ENCODE measurements around the gene TBRG4.

The TBRG4 gene

GRCh38 chr7:45073786-45074527 lies 37.5 kb downstream of the TBRG4 start:
- peak in 1 of 2 experiments; percentile 58 for DNase-seq (ENCODE audit: low read depth in 1 of 2, low spot score in 1 of 2)
- Histone ChIP-seq H3K4me3 (replicated peaks; ENCODE audit: insufficient read depth, low read length) (no peak overlapping the region), H3K27ac (replicated peaks) (peak overlapping the region; percentile 8; the same call in 1 of the 2 replicates), H3K27me3 (ENCODE audit: insufficient read depth, poor library complexity, severe bottlenecking) (no peaks in the 10 kb centered on the region)
- TF ChIP-seq POLR2AphosphoS5 (IDR thresholded peaks at IDR 0.05; ENCODE audit: low read depth) (no peak), REST (IDR thresholded peaks at IDR 0.05; ENCODE audit: insufficient replicate concordance, low read depth) (peak; percentile 21)

GRCh38 chr7:45073031-45073785 lies 38.3 kb downstream of the TBRG4 start:
- no peak overlapping the region for H3K27ac ChIP-seq (replicated peaks)
- H3K27me3 ChIP-seq (ENCODE audit: insufficient read depth, poor library complexity, severe bottlenecking), result no peaks in the 10 kb centered on the region
- no peak for DNase-seq (ENCODE audit: low read depth in 1 of 2, low spot score in 1 of 2)
- TF ChIP-seq CTCF (IDR thresholded peaks at IDR 0.05; ENCODE audit: insufficient read depth, low read length) (no peak), POLR2AphosphoS5 (IDR thresholded peaks at IDR 0.05; ENCODE audit: low read depth) (peak; percentile 8; the same call in 1 of the 2 replicates), REST (IDR thresholded peaks at IDR 0.05; ENCODE audit: insufficient replicate concordance, low read depth) (no peak)
- H3K4me3 ChIP-seq (replicated peaks; ENCODE audit: insufficient read depth, low read length), result no peak overlapping the region

- H3K27ac ChIP-seq (replicated peaks), result peak overlapping the region; percentile 4
- no peak overlapping the region for H3K4me3 ChIP-seq (replicated peaks; ENCODE audit: insufficient read depth, low read length)
- no peaks in the 10 kb centered on the region for H3K27me3 ChIP-seq (ENCODE audit: insufficient read depth, poor library complexity, severe bottlenecking)
- no peak for TF ChIP-seq GABPA (IDR thresholded peaks at IDR 0.05; ENCODE audit: low read depth)
- TF ChIP-seq SPI1 (IDR thresholded peaks at IDR 0.05; ENCODE audit: borderline replicate concordance, low read depth), result no peak
- no peak for TF ChIP-seq CTCF (IDR thresholded peaks at IDR 0.05; ENCODE audit: insufficient read depth, low read length)
- TF ChIP-seq POLR2AphosphoS5 (IDR thresholded peaks at IDR 0.05; ENCODE audit: low read depth), result no peak
- TF ChIP-seq REST (IDR thresholded peaks at IDR 0.05; ENCODE audit: insufficient replicate concordance, low read depth), result no peak
- peak; percentile 35 to 70 for DNase-seq (ENCODE audit: low read depth in 1 of 2, low spot score in 1 of 2)
Measured at GRCh38 chr7:45072131-45073030, 39.1 kb downstream of the TBRG4 start.
